Ramos (cell line): Measurements from ENCODE around the gene MT4.

Source experiments
- in situ Hi-C: fragments of 300-500 bp; cut with MboI; formaldehyde crosslinking; loops from one replicate; pipeline ENCODE4 v1.14.3; 2022; ENCODE audit warnings: low sequenced_read_pairs; ENCODE audit not compliant: unreplicated experiment

The MT4 gene

GRCh38 chr16:56564793-56565477 lies at the start of gene MT4:
TSS of gene MT4 (plus strand) at chr16:56565073. CDS start at chr16:56565129, 56 bp downstream.
- in situ Hi-C loops: no loop called here

- in situ Hi-C loops: no loop called here
Measured at GRCh38 chr16:56515665-56516064, 49.2 kb upstream of the MT4 start.

GRCh38 chr16:56517206-56517605 lies 47.7 kb upstream of the MT4 start:
- in situ Hi-C loops: no loop called here

GRCh38 chr16:56518425-56518824 lies 46.4 kb upstream of the MT4 start:
- in situ Hi-C loops: no loop called here

GRCh38 chr16:56519459-56520250 lies 45.2 kb upstream of the MT4 start, which contains the start of gene BBS2:
TSS of gene BBS2 (minus strand) at chr16:56520024. CDS start at chr16:56519862, 162 bp downstream.
- in situ Hi-C loops: no loop called here

- in situ Hi-C loops: no loop called here
Measured at GRCh38 chr16:56520251-56520577, 44.7 kb upstream of the MT4 start.

- in situ Hi-C loops: no loop called here
Measured at GRCh38 chr16:56525236-56525635, 39.6 kb upstream of the MT4 start.

GRCh38 chr16:56530872-56531271 lies 34.0 kb upstream of the MT4 start:
- in situ Hi-C loops: no loop called here

- in situ Hi-C loops: no loop called here
Measured at GRCh38 chr16:56532714-56533113, 32.2 kb upstream of the MT4 start.

GRCh38 chr16:56534847-56535383 lies 30.0 kb upstream of the MT4 start:
- in situ Hi-C loops: no loop called here

- in situ Hi-C loops: no loop called here
Measured at GRCh38 chr16:56538331-56538730, 26.5 kb upstream of the MT4 start.

GRCh38 chr16:56539656-56540055 lies 25.2 kb upstream of the MT4 start:
- in situ Hi-C loops: no loop called here

GRCh38 chr16:56542039-56542438 lies 22.8 kb upstream of the MT4 start:
- in situ Hi-C loops: no loop called here

- in situ Hi-C loops: no loop called here
Measured at GRCh38 chr16:56547120-56547948, 17.5 kb upstream of the MT4 start.

- in situ Hi-C loops: no loop called here
Measured at GRCh38 chr16:56547949-56548567, 16.8 kb upstream of the MT4 start.

GRCh38 chr16:56549161-56549560 lies 15.7 kb upstream of the MT4 start:
- in situ Hi-C loops: no loop called here

GRCh38 chr16:56549744-56550385 lies 15.0 kb upstream of the MT4 start:
- in situ Hi-C loops: no loop called here

GRCh38 chr16:56551796-56552738 lies 12.8 kb upstream of the MT4 start:
- in situ Hi-C loops: no loop called here

- in situ Hi-C loops: no loop called here
Measured at GRCh38 chr16:56554441-56554840, 10.4 kb upstream of the MT4 start.
